Fibroblast of gingiva (primary cell): ENCODE results near the gene ZNF48.

Source experiments
- DNase-seq: peaks from one replicate; pipeline ENCODE4 v3.0.0-alpha.2; 2011; ENCODE audit warnings: low read depth

The ZNF48 gene

GRCh38 chr16:30358990-30359870, 36.0 kb upstream of the ZNF48 start:
- DNase-seq, result no peak

DNA sequence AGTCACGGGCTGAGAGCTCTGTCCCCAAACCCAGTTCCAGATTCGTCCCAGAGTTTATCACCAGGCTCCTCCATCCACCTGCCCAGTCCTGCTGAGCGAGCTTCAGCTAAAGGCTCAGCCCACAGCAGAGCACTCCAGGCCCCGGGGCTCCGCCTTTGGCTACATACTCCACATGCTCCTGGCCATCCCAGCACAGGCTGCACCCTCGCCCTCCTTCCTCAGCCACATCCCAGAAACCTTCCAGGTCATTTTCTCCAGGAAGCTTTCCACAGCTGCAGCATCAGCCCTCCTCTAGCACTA, 35.4 kb upstream of the ZNF48 start:
- DNase-seq, result no peak

DNA sequence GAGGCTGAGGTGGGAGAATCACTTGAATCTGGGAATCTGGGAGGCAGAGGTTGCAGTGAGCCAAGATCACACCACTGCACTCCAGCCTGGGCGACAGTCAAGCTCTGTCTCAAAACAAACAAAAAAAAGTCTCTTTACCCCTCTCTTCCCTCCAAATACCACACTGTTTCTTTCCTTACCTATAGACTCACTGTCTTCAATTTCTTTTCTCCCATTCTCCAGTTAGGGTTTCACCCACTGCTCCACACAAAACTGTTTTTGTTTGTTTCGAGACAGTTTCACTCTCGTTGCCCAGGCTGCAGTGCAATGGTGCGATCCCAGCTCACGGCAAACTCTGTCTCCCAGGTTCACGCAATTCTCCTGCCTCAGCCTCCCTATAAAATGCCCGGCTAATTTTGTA, 34.0 kb upstream of the ZNF48 start:
- no peak for DNase-seq

DNA sequence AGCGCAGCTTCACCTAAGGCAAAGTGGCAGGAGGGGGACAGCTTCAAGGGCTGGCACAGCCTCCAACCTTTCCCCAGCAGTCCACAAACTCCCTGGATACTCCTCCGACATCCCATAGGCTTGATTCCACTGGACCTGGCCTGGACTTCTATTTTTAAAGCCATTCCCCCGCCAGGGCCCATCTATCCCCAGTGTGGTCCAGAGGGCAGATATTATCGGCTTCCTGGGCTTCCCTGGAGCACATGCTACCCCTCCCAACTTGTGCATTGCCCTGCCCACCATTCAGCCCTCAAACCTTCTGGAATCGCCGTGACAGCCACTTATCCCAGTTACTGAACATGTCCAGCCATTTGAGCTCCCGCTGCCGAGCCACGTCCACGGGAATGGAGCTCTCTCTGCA, 30.0 kb upstream of the ZNF48 start:
- no peak for DNase-seq

- no peak for DNase-seq
These were observed 28.7 kb upstream of the ZNF48 start for GRCh38 chr16:30366511-30366910.

DNA sequence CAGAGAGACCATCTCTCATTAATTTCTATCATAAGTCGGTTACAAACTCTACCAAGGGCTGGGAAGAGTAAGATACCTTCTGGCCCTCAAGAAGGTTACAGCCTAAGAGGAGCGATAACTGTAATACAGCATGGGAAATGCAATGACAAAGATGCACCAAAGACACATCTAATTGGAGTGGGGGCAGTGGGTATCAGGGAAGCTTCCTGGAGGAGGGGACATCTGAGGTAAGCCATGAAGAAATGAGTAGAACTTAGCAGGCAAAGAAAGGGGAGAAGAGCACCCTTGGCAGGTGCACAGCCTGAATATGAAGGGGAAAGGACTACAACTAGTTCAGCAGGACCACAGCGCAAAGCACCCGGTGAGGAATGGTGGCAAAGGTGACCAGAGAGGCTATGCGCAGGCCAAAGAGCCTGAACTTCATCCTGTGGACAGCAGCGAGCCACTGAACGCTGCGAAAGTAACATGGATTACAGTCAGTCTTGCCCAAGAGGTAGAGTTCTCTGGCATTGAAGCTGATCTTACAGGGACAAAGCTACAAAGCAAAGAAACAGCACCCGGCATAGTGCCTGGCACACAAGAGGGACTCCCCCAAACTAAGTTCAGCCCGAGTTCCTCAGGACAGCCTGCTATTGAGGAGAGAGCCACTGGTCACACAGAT, 27.7 kb upstream of the ZNF48 start:
- peak; percentile 20 for DNase-seq

- peak; percentile 36 for DNase-seq
These were observed 27.0 kb upstream of the ZNF48 start for GRCh38 chr16:30368122-30368791.

DNA sequence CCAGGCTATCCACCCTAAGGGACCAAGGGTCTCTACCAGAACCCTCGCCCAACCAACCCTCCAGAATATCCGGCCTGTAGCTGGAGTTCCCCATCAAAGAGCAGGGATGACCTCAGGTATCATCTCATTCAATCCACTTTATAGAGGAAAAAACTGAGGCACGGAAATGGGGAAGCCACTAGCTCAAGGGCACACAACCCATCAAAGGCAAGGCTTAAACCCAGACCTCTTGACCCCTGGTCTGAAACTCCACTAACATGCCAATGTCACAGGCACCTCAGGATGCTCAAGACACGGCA, 26.5 kb upstream of the ZNF48 start:
- DNase-seq, result no peak

DNA sequence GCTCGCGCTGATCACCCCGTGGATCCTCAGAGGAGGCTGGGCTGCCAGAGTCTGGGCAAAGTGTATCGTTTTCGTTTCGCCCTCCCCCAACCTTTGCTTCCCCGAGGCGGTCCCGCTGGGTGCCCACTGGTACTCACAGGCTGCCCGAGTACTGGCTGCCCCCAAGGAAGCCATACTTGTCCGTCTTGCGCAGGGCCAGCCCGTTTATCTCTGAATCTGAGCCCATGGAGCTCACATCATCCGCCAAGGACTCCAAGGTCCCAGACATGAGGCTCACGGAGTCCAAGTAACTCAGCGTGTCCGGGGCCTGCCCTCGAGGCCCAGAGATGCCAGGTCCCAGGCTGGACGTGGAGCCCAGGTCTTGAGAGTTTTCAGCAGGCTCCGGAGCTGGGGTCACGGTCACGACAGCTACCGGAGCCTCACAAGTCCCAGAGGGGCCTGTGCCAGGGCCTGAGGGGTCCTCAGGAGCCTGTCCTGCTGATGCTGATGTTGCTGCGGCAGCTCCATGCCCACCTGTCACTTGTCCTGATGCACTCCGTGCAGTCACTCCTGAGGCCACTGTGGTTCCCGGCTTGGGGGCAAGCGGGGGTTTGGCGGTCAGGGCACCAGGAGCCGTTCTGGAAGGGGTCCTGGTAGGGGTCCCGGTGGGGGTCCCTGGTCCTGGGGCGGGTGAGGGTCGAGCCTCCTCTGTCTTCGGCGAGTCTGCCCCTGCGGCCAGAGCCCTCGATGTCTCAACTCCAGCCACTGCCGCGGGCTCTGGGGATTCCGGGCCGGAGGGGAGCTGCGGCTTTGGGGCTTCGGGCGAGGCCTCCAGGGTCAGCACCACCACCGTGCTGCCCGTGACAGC, 25.9 kb upstream of the ZNF48 start:
- DNase-seq, result no peak

DNA sequence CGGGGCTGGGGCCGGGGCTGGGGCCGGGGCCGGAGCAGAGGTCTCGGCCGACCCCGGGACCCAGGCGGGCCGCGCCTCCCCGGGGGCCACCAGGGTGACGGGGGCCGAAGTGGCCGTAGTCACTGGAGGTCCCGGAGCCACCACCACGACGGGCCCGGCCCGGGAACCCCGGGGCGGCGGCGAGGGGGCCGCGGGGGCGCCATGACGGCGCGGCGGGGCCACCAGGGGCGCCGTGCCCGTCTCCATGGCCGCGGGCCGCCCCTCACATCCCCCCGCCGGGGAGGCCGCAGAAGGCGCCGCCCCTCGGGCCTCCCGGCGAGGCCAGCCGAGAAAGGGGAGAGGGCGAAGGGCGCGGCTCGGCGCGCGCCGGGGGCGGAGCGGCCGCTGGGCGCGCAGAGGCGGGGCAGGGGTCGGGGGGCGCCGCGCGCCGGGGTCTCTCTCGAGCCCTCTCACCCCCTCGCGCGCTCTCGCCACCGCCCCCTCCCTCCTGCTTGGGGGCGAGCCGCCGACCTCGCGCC, 25.2 kb upstream of the ZNF48 start:
- no peak for DNase-seq

DNA sequence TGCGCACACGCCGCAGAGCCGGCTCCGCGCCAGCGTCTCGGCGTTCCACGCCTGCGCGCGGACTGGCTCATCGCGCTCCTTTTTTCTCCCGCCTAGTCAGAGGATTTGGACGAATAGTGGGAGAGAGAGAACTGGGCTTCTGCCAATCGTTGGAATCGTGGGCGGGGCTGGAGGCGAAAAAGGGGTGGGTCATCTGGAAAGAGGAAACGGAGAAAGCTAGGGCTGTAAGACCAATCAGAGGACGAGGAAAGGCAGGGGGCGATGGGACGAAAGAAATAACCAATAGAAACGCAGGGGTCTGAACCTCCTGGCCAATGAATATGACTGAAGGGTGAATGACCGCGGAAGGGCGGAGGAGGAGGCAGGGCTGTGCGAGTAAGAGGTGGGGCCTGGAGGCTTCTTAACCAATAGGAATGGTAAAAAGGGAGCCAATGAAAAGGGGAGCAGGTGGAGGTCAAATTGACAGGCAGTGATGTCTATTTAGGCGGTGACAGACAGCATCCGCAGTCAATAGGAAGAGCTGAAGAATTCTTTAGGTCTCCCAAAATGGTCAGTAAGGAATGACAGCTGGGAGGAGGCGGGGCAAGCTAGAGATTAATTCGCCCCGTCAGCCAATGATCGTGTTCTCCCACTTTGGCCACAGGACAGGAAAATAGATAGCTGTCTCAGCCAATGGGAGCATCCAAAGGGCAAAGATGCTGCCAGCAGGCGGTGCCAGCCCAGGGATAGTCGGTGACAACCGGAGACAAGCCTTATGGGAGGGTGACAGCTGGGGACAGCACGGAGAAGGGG, 24.6 kb upstream of the ZNF48 start, which contains the start of gene TBC1D10B:
TBC1D10B (minus strand) TSS at position 39 of the 792 bp plus-strand sequence. CDS start 311 bp downstream, outside the sequence.
- DNase-seq, result peak; percentile 100

GRCh38 chr16:30371248-30371816, 23.9 kb upstream of the ZNF48 start:
- no peak for DNase-seq

- no peak for DNase-seq
These were observed 23.0 kb upstream of the ZNF48 start for GRCh38 chr16:30372038-30372712.

- no peak for DNase-seq
These were observed 22.5 kb upstream of the ZNF48 start for GRCh38 chr16:30372725-30373124.

- DNase-seq, result no peak
These were observed 20.7 kb upstream of the ZNF48 start, which contains the start of gene MYL11 for GRCh38 chr16:30374538-30374937. Gene MYL11 (plus strand): TSS chr16:30374802. CDS start chr16:30374858, 56 bp downstream.

GRCh38 chr16:30375864-30376263, 19.4 kb upstream of the ZNF48 start:
- DNase-seq, result no peak

GRCh38 chr16:30376461-30376902, 18.7 kb upstream of the ZNF48 start:
- DNase-seq, result no peak

DNA sequence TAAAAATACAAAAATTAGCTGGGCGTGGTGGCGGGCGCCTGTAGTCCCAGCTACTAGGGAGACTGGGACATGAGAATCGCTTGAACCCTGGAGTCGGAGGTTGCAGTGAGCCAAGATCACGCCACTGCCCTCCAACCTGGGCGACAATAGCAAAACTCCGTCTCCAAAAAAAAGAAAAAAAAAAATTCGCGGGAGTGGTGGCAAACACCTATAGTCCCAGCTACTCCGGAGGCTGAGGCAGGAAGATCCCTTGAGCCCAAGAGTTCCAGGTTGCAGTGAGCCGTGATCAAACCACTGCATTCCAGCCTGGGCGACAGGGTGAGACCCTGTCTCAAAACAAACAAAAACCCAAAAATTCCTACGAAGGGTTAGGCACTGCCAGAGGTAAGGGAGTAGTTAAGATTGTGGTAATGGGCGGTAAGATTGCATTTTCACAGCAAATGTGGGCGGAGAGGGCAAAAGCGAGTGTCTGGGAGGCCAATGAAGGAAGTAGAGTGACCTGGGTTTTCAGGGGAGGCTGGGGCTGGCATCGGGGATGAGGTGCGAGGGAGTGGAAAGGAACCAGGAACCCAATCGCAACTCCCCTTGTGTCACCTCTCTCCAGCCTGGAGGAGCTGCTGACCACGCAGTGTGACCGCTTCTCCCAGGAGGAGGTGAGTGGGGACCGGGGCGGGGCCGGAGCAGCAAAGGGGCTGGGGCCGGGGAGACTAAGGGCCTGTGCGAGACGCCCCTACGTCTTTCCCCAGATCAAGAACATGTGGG, 18.0 kb upstream of the ZNF48 start:
- DNase-seq, result no peak

GRCh38 chr16:30377812-30378235, 17.4 kb upstream of the ZNF48 start:
- DNase-seq, result peak; percentile 89
